TTC549 (cell line): ENCODE measurements around the gene NR6A1.
A peak's percentile ranks its signal among the peaks of the same experiment; 100 is the strongest.

Experiments
- FAIRE-seq: peaks from 2 replicates; lab custom pipeline; 2012; peaks lifted over from hg19 to GRCh38; lab: Jason Lieb, UNC

The NR6A1 gene

DNA sequence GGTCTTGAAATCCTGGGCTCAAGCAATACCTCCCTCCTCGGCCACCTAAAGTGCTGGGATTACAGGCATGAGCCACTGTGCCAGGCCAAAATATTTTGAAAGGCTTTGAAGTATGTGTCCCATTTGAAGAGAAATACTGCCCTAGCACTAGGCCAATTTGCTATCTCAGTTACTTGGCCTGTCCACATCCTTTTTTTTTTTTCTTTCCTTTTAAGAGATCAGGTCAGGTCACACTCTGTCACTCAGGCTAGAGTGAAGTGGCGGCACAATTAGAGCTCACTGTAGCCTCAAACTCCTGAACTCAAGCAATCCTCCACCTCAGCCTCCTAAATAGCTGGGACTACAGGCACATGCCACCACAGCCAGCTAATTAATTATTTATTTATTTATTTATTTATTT, 84.2 kb downstream of the NR6A1 start:
- FAIRE-seq: no peak

DNA sequence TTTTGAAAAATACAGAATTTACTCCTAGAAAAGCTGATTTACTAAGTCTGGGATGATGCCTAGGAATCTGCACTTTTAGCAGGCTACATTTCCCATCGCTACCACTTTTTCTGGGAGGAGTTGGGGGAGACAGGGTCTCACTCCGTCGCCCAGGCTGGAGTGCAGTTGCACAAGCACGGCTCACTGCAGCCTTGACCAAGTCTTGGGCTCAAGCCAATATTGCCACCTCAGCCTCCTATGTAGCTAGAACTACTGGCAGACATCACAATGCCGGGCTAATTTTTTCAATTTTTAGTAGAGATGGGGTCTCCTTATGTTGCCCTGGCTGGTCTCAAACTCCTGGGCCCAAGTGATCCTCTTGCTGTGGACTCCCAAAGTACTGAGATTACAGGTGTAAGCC, 85.9 kb downstream of the NR6A1 start:
- no peak for FAIRE-seq

DNA sequence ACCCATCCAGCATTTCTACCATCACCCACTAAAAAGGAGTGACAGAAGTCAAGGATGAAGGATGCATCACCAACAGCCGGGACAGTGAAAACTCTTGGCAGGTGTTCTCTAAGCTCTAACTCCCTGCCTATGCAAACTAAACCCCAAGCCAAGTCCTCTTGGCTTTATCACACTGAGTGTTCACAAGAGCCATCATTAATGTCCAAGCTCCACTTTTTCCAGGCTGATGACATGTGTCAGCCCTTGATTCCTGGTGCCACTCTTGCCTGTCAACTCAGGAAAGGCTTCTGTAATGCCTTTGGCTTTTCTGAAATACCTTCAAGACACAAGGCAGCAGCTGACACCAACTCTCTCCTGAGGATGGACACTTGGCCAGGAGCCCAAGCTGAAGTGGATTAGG, 86.9 kb downstream of the NR6A1 start:
- FAIRE-seq: no peak

DNA sequence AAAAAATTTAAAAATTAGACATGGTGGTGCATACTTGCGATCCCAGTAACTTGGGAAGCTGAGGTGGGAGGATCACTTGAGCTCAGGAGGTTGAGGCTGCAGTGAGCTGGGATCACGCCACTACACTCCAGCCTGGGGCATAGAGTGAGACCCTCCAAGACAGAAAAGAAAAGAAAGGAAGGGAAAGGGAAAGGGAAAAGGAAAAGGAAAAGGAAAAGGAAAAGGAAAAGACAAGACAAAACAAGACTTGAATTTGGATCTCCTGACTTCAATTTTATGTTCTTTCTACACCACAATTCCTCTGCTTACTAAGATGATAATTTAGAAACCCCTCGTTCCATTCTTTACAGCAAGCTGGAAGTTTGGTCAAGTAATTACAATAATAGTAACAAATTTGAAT, 88.1 kb downstream of the NR6A1 start:
- no peak for FAIRE-seq

DNA sequence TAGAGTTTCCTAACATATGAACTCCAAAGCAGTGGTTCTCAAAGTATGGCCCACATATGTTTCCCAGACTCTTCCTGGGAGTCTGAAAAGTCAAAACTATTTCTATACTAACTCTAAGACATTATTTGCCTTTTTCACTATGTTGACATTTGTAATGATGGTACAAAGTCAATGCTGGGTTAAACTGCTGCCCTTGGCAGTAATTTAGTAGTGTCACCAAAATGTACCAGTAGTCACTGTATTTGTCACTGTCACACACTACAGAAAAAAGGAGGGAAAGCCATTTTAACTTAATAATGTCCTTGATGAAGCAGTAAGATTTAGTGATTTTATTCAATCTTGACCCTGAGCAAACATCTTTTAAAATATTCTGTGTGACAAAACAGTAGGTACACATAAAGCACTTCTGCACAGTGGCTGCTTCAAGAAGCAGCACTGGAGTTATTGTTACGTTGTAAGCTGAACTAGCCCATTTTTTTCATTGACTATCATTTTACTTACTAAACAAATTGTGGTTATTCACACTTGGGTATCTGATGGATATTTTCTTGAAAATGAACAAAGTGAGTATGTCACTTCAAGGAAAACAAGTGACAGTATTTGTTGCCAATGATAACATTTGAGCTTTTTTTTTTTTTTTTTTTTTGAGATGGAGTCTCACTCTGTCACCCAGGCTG, 90.3 kb downstream of the NR6A1 start:
- no peak for FAIRE-seq

DNA sequence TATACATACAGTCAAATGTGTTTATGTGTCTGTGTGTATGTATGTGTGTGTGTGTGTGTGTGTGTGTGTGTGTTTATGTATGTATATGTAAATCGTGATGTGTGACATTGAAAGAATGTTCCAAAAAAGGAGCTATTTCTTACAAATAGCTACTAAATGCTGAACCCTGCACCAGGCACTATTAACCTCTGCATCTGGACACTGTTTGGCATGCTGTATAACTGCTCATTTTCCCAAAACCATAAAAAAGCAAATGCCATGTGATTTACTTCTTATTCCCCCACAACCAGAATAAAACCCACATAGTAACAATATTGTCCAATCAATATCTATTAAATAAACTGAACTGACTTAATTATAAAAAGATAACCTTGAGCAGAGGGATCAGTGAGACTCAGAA, 91.1 kb downstream of the NR6A1 start:
- no peak for FAIRE-seq

DNA sequence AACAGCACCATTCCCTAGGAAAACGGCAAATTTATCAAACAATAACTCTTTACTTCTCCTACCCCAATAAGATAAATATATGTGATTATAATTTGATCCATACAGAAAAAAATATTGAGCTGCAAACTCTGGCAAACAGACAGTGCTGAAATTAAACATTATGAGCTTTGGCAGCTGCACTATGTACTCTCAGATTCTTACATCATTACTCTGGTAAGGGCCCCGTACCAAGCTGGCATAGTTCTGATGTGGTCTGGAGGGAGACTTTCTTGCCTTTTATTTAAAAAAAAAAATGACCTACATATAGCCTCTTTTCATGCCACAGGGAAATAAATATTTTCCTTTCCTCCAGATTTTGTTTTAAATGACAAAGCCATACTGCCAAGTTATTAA, 95.0 kb downstream of the NR6A1 start:
- FAIRE-seq: no peak

DNA sequence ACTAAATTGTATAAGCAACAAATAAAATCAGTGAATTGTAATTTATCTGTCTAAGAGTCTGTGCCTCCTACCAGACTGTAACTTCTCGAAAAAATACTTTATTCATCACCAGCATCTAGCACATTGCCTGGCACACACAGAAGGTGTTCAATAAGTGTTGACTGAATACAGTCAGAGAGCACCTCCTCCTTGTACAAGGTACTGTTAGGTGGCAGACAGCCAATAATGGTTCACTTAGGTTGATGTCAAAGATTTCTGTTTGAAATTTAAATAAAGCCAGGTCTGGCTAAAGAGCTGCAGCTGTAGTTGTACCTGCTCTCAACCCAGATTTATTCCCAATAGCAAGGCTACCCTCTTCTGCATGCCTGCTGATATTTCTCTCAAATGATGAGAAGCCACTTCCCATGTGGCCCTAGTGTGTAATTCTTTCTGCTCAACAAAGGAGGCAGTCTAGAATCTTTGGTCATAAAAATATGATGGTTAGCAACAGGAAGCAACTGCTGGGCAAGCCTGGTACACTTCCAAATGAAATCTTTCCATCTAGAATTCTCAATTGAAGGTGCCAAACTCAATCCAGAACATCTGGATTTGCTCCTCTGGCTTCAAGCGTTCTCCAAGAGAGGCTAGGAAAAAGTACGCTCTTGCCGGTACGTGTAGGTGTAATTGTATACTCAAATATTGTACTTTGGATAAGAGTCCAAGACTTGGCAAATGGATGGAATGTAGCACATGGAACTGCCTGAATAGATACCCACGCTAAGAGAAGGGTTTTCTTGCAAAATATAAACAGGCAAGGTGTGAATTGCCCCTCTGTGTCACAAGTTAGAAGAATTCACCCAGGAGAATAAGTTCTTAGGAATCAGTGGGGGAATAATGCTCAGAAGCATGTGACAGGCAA, 95.6 kb downstream of the NR6A1 start:
- no peak for FAIRE-seq

DNA sequence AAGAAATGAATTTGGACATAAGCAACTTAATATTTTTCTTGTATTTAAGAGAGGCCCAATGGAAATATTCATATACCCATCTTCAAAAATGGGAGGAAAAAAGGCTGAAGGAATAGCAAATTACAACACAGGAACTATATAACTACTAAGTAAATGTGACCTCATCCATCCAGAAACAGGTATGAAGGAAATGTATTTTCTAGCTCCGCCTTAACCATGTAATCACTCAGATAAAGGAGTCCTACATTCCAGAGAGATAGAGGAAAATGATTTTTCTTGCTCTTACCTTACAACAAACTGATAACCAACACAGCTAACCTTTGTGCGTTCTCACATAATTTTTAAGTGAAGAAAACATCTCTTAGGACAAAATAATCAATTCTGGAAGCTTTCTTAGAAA, 96.5 kb downstream of the NR6A1 start:
- FAIRE-seq: no peak

DNA sequence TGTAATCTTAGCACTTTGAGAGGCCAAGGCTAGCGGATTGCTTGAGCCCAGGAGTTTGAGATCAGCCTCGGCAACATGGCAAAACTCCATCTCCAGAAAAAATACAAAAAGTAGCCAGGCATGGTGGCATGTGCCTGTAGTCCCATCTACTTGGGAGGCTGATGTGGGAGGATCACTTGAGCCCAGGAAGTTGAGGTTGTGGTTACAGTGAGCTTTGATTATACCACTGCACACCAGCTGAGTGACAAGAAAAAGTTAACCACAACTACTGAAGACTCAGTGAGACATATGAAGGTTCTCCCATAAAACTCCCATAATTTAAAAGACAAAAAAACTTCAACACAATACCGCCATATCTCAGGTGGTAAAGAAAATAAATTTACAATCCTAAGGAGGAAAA, 98.0 kb downstream of the NR6A1 start:
- no peak for FAIRE-seq

DNA sequence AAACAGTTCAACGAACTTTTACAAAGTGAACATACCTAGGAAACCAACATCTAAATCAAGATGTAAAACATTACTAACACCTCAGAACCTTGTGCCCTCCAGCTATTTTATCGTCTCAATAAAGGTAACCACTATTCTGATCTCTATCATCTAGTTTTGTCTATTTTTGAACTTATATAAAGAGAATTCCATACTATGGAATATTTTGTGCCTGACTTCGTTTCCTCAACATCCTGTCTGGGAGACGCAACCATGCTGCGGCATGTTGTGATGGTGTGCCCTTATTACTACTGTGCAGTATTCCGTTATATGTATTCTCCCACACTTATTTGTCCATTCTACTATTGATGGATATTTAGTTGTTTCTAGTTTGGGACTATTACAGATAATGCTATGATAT, 99.2 kb downstream of the NR6A1 start:
- FAIRE-seq: no peak

DNA sequence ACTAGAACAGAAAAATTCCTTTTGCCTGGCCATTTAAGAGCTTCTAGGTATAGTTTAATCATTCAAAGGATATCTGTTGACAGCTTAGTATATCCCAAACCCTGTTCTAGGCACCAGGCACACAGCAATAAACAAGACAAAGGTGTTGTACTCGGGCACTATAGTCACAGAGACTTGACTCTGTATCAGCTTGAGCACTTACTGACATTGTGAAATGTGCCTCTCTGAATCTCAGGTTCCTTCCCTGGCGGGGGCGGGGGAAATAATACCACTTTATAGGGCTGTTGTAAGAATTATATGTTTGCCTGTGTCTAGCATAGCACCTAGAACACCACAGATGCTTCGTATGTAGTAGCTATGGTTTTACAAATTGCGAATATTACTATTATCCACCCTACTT, 104.5 kb downstream of the NR6A1 start:
- FAIRE-seq: no peak

DNA sequence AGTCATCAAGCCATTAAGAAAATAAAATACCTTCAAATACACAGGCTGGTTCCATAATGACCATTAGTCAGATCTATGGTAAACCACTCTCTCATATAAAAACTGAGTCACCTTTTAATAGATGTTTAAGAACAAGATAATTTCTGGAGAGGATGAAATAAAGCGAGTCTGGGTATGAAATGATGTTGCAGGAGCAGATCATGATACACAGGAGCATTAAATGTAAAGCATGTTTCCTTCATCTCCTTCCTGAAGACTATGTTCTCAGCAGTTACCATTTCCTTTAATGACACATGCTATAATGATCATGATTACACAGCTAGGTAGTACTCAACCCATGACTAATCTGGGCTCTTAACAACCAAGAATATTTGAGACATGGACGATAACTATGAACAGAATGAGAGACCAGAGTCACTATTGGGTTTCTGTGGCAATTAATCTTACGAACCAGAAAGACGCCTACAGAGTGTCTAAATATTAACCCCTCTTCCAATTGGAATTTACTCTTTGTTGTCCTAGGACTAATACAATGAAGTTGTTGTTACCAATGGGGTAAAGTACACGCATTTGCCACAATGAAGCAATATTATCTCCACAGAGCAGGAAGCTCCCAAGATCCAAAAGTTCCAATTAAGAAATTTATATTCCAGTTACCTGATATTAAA, 105.6 kb downstream of the NR6A1 start:
- no peak for FAIRE-seq

DNA sequence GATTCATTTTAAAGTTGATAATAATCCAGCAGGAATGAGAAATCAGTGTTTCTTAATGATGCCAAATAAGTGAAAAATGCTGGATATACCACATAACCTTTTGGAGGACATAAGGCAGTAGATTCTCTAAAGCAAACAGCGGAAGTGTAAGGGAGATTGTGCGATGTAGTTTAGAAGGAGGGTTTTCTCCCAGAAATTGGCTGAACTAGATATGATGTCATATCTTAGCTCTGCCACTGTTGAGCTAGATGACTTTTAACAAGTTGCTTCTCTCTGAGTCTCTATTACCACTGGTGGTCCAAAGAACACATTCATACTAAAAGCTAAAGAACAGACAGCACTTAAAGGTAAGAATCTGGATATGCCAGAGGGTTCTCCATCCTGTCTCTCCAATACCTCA, 107.0 kb downstream of the NR6A1 start:
- FAIRE-seq: no peak

DNA sequence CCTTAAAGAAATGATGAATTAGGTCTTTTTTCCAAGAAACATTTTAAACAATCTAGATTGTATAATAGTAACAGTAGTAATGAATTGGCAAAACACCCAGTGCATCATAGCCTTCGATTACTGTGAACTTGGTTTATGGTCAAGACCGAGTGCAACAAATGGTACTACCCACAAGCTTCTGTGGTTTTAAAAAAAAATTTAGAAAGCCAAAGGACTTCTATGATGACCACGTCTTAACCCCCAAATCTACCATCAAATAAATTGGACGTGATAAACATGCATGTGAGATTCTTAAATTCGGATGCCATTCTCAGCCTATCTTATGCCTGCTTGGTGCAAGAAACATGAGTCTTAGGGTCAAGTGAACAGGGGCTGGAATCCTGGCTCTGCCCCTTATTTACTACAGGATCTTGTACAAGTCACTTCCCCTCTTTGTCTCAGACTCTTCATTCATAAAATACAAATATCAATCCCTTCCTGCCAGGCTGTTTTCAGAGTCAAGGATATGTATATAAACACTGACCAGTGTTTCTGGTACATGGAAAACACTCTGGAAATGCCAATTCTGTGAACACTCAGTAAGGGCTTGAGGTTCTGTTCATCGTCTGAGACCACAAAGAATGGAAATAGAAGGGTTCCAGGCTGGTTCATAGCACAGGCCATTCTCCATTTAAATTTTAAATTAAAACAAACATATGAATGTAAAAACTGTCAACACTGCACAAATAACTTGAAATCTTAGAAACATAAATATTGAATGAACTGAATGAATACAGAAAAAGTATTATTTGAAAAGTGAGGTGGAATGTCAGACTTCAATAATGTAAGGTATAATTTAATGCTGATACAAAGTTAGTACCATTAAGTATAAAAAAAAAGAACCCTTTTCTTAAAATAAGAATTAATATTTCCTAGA, 107.8 kb downstream of the NR6A1 start:
- FAIRE-seq: no peak

DNA sequence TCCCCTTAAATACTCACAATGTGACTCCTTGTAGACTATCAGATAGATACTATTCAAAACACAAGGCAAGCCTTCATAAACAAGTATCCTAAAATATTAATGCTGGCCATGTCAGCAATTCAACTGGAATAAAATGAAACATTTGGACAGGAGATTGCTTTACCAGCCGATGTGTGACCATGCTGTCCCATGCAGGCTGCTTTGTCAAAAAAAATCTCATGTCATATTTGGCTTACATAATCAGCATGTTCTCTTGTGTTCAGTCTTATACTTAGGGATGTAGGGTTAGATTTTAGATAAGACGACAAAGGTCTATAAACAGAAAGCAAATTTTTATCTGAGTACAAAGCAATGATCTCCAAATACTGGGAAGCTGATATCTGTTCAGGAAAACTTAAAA, 108.5 kb downstream of the NR6A1 start:
- FAIRE-seq: no peak

DNA sequence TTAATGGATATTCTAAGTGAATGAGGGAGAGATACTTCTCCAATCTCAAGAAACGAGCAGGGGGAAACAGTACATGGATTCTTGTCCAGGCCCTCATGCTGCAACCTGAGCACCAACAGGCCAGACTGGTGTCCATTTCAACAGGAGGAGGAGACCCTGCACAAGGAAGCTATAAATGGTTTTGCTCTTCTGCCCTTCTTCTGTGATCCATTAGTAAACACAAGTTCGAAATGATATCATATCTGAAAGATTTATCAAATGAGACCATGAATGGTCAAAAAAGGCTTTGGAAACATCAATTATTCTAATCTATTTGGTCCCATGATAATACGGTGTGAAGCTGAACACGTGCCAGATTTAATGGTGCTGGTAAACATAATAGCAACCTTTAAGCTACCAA, 109.8 kb downstream of the NR6A1 start:
- FAIRE-seq: no peak

DNA sequence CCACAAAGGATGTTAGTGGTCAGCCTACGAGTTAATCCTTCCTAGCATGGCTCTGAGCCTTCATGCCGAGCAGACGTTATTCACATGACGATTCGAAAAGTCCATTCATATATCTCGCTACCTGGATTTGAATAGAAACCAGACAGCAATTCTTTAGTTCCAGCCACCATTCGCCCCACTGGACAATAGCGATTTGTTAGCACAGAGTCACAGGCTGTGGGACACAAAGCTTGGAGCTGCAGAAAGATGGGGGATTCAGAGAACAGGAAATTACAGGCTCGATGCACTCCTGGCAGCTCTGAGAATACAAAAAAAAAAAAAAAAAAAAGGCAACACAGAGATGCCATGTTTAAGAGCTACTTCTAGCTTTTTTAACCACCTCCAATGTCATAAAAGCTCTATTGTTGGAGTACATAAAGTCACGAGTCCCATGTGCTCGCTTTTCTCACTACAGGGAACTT, 110.7 kb downstream of the NR6A1 start:
- peak; percentile 28 for FAIRE-seq

DNA sequence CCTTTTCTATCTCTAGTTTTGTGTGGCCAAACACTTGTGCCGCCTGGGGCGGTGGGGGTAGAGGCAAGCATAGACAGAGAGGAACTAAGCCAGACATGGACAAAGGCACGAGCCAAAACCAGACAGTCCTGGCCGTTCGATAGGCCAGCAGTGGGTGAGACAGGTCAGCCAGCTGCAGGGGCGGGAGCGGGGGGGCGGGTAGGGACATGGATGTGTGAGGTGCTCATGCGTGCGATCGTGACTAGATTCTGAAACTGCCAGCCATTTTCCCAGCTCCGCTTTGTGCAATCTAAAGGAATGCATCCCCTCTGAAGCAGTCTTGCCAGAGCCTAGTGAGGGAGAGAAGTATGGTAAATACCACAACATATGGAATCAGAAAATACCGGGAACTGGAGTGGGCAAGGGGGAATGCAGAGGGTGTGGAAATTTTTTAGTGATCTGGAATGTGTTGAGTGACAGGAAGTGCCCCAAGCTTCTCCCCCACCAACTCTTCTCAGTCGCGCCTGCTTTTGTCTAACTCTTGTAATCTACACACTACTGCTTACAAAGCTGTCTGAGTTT, 111.9 kb downstream of the NR6A1 start:
- peak; percentile 66 for FAIRE-seq

DNA sequence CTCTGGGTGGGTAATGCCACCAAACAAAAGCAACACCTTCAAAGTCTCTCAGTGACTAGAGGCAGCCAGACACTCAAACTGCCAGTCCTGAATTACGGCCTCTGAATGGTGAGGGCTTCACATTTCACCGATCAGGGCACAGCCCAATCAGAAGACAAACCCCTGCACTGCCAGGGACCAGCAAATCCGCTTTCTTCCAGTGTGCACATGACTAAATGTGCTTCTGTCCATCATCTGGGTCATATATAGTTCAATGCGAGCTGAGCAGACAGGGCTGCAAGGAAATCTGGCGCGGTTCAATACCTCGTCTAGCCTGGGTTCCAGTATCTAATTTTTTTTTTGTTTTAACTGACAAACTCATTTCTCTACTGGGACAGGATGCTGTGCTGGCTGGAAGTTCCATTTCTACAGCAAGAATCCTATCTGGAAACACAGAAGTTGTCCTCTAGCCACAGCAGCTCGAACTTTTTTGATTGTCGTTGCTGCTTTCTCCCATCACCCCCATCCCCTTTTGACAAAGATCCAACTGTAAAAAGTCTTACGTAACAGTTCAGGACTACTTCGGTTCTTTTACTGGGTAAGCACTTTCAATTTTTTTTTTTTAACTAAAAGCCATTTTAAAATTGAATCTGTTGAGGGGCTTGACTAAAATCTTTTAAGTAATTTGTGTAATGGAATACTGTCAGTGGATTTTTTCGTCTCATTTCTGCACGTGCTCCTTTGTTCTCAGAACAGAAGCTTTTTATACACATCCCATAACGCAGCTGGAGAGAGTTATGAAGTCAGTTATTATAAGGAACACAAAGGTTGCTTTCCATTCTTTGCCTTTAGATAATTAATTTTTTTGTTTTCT, 112.7 kb downstream of the NR6A1 start:
- peak; percentile 93 for FAIRE-seq

DNA sequence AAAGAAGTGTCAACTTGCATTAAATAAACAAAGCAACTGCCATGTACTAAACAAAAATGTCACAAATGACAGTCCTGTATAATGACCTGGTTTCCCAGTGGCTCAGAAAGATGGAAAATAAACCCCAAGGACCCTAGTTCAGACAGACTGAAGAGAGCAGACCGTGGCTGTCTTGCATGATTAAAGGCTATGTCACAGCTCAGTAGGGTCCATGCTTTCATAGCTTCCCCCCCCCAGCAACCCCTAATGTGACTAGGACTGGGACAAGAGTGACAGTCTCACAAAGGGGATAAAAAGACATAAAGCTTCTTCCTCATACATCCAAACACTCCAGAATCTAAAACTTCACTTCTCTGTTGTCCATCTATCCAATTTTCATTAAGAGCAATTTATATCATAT, 113.6 kb downstream of the NR6A1 start:
- FAIRE-seq: no peak
